OCI-LY7 (cell line): ENCODE measurements around the gene GLO1.

Experiments used
- EZH2phosphoT487 ChIP-seq: fragments of 200-600 bp; sonication (generic); IDR thresholded peaks from 2 replicates; pipeline ENCODE4 v1.6.1; 2018; ENCODE audit warnings: low read depth, borderline replicate concordance, mild to moderate bottlenecking, mixed run types, antibody characterized with exemption, low read length, moderate library complexity, mixed read lengths
- TF ChIP-seq, protein P1 (sequence below): fragments of 200-600 bp; sonication (generic); conservative IDR thresholded peaks from 2 replicates; pipeline ENCODE4 v1.5.1; 2014; ENCODE audit warnings: mild to moderate bottlenecking, antibody characterized with exemption, low read length, moderate library complexity, mixed read lengths

DNA sequence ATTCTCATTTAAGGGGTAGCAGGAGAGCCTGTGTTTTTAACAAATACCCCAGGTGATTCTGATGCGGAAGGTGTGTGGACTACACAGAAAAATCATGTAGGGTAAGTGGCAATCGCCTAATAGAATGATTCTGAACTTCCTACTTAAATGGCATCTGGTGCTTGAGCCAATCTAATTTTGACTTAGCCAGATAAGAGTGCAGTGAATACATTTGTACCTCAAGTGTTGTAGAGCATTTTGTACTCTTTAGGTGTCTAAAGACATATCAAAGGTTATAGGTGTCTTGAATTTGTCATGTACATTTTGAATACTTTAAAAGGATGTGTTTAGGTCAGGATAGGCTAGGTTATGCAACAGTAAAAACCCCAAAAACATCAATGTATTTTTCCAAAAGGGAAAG is 53.2 kb downstream of the GLO1 start:
- TF ChIP-seq, protein P1, sequence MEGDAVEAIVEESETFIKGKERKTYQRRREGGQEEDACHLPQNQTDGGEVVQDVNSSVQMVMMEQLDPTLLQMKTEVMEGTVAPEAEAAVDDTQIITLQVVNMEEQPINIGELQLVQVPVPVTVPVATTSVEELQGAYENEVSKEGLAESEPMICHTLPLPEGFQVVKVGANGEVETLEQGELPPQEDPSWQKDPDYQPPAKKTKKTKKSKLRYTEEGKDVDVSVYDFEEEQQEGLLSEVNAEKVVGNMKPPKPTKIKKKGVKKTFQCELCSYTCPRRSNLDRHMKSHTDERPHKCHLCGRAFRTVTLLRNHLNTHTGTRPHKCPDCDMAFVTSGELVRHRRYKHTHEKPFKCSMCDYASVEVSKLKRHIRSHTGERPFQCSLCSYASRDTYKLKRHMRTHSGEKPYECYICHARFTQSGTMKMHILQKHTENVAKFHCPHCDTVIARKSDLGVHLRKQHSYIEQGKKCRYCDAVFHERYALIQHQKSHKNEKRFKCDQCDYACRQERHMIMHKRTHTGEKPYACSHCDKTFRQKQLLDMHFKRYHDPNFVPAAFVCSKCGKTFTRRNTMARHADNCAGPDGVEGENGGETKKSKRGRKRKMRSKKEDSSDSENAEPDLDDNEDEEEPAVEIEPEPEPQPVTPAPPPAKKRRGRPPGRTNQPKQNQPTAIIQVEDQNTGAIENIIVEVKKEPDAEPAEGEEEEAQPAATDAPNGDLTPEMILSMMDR = no peak
- TF ChIP-seq EZH2phosphoT487 = no peak
